ENCODE data around the gene SPSB2.
A peak's percentile ranks its signal among the peaks of the same experiment; 100 is the strongest.

The SPSB2 gene

GRCh38 chr12:6904280-6905276 is 31.5 kb upstream of the SPSB2 start, which contains the start of gene LRRC23 (continued):
- TF ChIP-seq ATF2 (tag by site-specific recombination; IDR thresholded peaks at IDR 0.05; ENCODE audit: low read depth) = peak; percentile 99
- TF ChIP-seq KLF8 (tag by site-specific recombination; IDR thresholded peaks at IDR 0.05) = peak; percentile 45; the same call in 1 of the 2 replicates
- TF ChIP-seq ZNF548 (tag by site-specific recombination; IDR thresholded peaks at IDR 0.05) = no peak
- no peak for TF ChIP-seq YY2 (tag by site-specific recombination; IDR thresholded peaks at IDR 0.05)
- TF ChIP-seq RBAK (tag by site-specific recombination; IDR thresholded peaks at IDR 0.05) = no peak
- TF ChIP-seq OVOL3 (tag by site-specific recombination; IDR thresholded peaks at IDR 0.05) = no peak
- 0 out of 2 replicates have a peak, but pooled peaks have one; percentile 4 for TF ChIP-seq EGR2 (tag by site-specific recombination; IDR thresholded peaks at IDR 0.05; ENCODE audit: low read depth)
- TF ChIP-seq ZBTB20 (tag by site-specific recombination; IDR thresholded peaks at IDR 0.05) = peak; percentile 88
- TF ChIP-seq BCL11A (tag by site-specific recombination; IDR thresholded peaks at IDR 0.05; ENCODE audit: low read depth) = no peak
- TF ChIP-seq ZNF580 (tag by site-specific recombination; IDR thresholded peaks at IDR 0.05) = no peak
- TF ChIP-seq GLI4 (tag by site-specific recombination; IDR thresholded peaks at IDR 0.05) = no peak
- TF ChIP-seq IKZF3 (tag by site-specific recombination; IDR thresholded peaks at IDR 0.05) = no peak
- peak; percentile 60 for TF ChIP-seq ZNF366 (tag by site-specific recombination; conservative IDR thresholded peaks at IDR 0.05)
- TF ChIP-seq, protein P1, sequence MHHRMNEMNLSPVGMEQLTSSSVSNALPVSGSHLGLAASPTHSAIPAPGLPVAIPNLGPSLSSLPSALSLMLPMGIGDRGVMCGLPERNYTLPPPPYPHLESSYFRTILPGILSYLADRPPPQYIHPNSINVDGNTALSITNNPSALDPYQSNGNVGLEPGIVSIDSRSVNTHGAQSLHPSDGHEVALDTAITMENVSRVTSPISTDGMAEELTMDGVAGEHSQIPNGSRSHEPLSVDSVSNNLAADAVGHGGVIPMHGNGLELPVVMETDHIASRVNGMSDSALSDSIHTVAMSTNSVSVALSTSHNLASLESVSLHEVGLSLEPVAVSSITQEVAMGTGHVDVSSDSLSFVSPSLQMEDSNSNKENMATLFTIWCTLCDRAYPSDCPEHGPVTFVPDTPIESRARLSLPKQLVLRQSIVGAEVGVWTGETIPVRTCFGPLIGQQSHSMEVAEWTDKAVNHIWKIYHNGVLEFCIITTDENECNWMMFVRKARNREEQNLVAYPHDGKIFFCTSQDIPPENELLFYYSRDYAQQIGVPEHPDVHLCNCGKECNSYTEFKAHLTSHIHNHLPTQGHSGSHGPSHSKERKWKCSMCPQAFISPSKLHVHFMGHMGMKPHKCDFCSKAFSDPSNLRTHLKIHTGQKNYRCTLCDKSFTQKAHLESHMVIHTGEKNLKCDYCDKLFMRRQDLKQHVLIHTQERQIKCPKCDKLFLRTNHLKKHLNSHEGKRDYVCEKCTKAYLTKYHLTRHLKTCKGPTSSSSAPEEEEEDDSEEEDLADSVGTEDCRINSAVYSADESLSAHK (tag by site-specific recombination; IDR thresholded peaks at IDR 0.05) = no peak
- TF ChIP-seq ZNF473 (tag by site-specific recombination; IDR thresholded peaks at IDR 0.05) = no peak
- TF ChIP-seq ZIC2 (tag by site-specific recombination; IDR thresholded peaks at IDR 0.05) = peak; percentile 17; the same call in 1 of the 2 replicates
- no peak for TF ChIP-seq ZNF133 (tag by site-specific recombination; IDR thresholded peaks at IDR 0.05)
- no peak for TF ChIP-seq ZNF211 (tag by site-specific recombination; IDR thresholded peaks at IDR 0.05; ENCODE audit: low read depth)
- TF ChIP-seq ZBTB8A (tag by site-specific recombination; IDR thresholded peaks at IDR 0.05) = peak; percentile 42; the same call in 1 of the 2 replicates
- TF ChIP-seq, protein P2, sequence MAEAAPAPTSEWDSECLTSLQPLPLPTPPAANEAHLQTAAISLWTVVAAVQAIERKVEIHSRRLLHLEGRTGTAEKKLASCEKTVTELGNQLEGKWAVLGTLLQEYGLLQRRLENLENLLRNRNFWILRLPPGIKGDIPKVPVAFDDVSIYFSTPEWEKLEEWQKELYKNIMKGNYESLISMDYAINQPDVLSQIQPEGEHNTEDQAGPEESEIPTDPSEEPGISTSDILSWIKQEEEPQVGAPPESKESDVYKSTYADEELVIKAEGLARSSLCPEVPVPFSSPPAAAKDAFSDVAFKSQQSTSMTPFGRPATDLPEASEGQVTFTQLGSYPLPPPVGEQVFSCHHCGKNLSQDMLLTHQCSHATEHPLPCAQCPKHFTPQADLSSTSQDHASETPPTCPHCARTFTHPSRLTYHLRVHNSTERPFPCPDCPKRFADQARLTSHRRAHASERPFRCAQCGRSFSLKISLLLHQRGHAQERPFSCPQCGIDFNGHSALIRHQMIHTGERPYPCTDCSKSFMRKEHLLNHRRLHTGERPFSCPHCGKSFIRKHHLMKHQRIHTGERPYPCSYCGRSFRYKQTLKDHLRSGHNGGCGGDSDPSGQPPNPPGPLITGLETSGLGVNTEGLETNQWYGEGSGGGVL (tag by site-specific recombination; IDR thresholded peaks at IDR 0.05) = no peak
- TF ChIP-seq KLF10 (tag by site-specific recombination; IDR thresholded peaks at IDR 0.05) = peak; percentile 71
- peak; percentile 88 for TF ChIP-seq KLF9 (tag by site-specific recombination; IDR thresholded peaks at IDR 0.05; ENCODE audit: low read depth)
- no peak for TF ChIP-seq ZNF521 (tag by site-specific recombination; IDR thresholded peaks at IDR 0.05)
- no peak for TF ChIP-seq ZNF792 (tag by site-specific recombination; IDR thresholded peaks at IDR 0.05)
- no peak for TF ChIP-seq ZNF18 (tag by site-specific recombination; IDR thresholded peaks at IDR 0.05)
- peak; percentile 64 for TF ChIP-seq ZFHX2 (tag by site-specific recombination; conservative IDR thresholded peaks at IDR 0.05)
- peak; percentile 26; the same call in 1 of the 2 replicates for TF ChIP-seq ZEB2 (tag by site-specific recombination; IDR thresholded peaks at IDR 0.05)
- peak; percentile 65 for TF ChIP-seq ZBTB21 (tag by site-specific recombination; IDR thresholded peaks at IDR 0.05)
